ENCODE results near the gene RPS6KL1. TPM values are rescaled to one million over a fixed set of nuclear protein-coding genes. Genes with fewer than 3 reads are reported as not detected.
A peak's percentile ranks its signal among the peaks of the same experiment; 100 is the strongest.

RPS6KL1 gene
- total RNA-seq, 1 donor from 2014 or later, result 248 TPM

DNA sequence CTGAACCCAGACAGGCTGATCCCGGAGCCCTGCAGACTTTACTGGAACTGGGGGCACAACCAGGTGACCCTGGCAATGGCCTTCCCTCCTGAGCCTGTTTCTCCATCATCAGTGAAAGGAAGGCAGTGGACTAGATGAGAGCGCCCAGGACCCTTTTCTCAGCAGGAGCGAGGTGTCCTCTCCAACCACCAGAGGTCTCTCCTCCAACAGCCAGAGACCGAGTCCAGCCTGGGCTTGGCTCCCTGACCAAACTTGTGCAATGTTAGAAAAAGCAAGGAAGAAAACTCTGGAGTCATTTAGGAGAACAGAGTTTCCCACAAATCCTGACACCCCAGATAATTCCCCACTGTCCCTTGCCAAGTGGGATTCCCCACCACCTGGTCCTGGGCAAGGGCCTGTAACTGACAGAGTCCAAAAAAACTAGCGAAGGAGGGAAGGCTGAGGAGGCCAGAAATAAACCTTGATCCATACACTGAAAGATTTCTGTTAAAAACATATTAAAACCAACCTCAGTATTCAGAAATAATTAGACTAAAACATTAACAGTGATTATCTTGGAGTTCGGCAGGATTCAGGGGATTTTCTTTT, 9.0 kb downstream of the RPS6KL1 start:
- H3K4me3 Mint-ChIP-seq (ENCODE audit: unreplicated experiment), result no peak overlapping the region
- H3K27ac Mint-ChIP-seq (ENCODE audit: unreplicated experiment), result peak overlapping the region; percentile 46
- peaks cover 44% of the 10 kb centered on the region for H3K4me1 Mint-ChIP-seq (ENCODE audit: low read depth, unreplicated experiment)
- H3K27me3 Mint-ChIP-seq (ENCODE audit: unreplicated experiment), result peaks cover 17% of the 10 kb centered on the region
- H3K9me3 Mint-ChIP-seq (ENCODE audit: unreplicated experiment), result peaks cover 18% of the 10 kb centered on the region
- peak; percentile 34 for TF ChIP-seq CTCF (IDR thresholded peaks at IDR 0.05; ENCODE audit: partially characterized antibody, unreplicated experiment)
- peaks cover 1% of the 10 kb centered on the region for H3K36me3 Mint-ChIP-seq (ENCODE audit: unreplicated experiment)
- peak; percentile 64 for DNase-seq

DNA sequence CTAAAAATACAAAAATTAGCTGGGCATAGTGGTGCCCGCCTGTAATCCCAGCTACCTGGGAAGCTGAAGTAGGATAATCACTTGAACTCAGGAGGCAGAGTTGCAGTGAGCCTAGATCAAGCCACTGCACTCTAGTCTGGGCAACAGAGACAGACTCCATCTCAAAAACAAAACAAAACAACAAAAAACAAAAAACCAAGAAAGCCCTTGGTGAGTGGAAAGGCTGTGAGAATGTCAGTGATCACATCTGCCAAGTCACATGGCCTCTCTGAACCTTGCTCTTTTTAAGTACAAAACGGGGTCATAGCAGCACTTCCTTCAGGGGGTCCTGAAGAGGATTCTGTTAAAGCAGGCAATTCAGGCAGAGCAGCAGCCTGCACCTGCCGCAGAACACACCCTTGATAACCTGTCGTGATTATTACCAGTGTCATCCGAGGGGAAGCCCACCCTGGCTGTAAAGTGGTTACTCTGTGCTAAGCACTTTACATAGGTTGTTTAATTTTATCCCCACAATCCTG, 9.6 kb downstream of the RPS6KL1 start:
- Mint-ChIP-seq H3K4me1 (ENCODE audit: low read depth, unreplicated experiment) (peaks cover 49% of the 10 kb centered on the region), H3K27me3 (ENCODE audit: unreplicated experiment) (peaks cover 17% of the 10 kb centered on the region), H3K4me3 (ENCODE audit: unreplicated experiment) (no peak overlapping the region), H3K9me3 (ENCODE audit: unreplicated experiment) (peaks cover 18% of the 10 kb centered on the region), H3K27ac (ENCODE audit: unreplicated experiment) (no peak overlapping the region), H3K36me3 (ENCODE audit: unreplicated experiment) (no peaks in the 10 kb centered on the region)
- TF ChIP-seq CTCF (IDR thresholded peaks at IDR 0.05; ENCODE audit: partially characterized antibody, unreplicated experiment), result no peak
- no peak for DNase-seq

GRCh38 chr14:74912801-74913200, 10.3 kb downstream of the RPS6KL1 start:
- Mint-ChIP-seq H3K4me3 (ENCODE audit: unreplicated experiment) (no peak overlapping the region), H3K4me1 (ENCODE audit: low read depth, unreplicated experiment) (peaks cover 46% of the 10 kb centered on the region), H3K27me3 (ENCODE audit: unreplicated experiment) (peaks cover 17% of the 10 kb centered on the region), H3K36me3 (ENCODE audit: unreplicated experiment) (no peaks in the 10 kb centered on the region), H3K9me3 (ENCODE audit: unreplicated experiment) (peaks cover 18% of the 10 kb centered on the region), H3K27ac (ENCODE audit: unreplicated experiment) (no peak overlapping the region)
- DNase-seq, result no peak
- no peak for TF ChIP-seq CTCF (IDR thresholded peaks at IDR 0.05; ENCODE audit: partially characterized antibody, unreplicated experiment)

DNA sequence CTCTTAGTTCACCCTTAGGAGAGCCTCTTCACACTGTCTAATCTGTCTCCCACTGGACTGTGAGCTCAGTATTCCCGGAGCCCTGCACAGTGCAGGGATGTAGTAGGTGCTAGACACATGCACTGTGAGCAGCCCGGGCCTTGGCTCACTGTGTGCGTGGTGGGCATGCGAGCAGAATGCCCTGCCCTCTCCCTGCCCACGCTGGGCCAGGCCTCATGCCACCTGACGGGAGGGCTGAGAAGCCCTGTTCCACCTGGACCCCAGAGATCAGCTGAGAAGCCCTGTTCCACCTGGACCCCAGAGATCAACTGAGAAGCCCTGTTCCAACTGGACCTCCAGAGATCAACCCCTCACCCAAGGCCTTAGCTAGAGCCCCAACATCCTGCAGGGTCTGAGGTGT, 10.9 kb downstream of the RPS6KL1 start:
- H3K27me3 Mint-ChIP-seq (ENCODE audit: unreplicated experiment), result peaks cover 12% of the 10 kb centered on the region
- H3K36me3 Mint-ChIP-seq (ENCODE audit: unreplicated experiment), result no peaks in the 10 kb centered on the region
- no peak for TF ChIP-seq CTCF (IDR thresholded peaks at IDR 0.05; ENCODE audit: partially characterized antibody, unreplicated experiment)
- no peak for DNase-seq
- no peak overlapping the region for H3K27ac Mint-ChIP-seq (ENCODE audit: unreplicated experiment)
- peaks cover 13% of the 10 kb centered on the region for H3K9me3 Mint-ChIP-seq (ENCODE audit: unreplicated experiment)
- no peak overlapping the region for H3K4me3 Mint-ChIP-seq (ENCODE audit: unreplicated experiment)
- H3K4me1 Mint-ChIP-seq (ENCODE audit: low read depth, unreplicated experiment), result peaks cover 41% of the 10 kb centered on the region

- DNase-seq, result no peak
- Mint-ChIP-seq H3K9me3 (ENCODE audit: unreplicated experiment) (peaks cover 9% of the 10 kb centered on the region), H3K27ac (ENCODE audit: unreplicated experiment) (no peak overlapping the region), H3K27me3 (ENCODE audit: unreplicated experiment) (peaks cover 8% of the 10 kb centered on the region), H3K36me3 (ENCODE audit: unreplicated experiment) (no peaks in the 10 kb centered on the region), H3K4me1 (ENCODE audit: low read depth, unreplicated experiment) (peaks cover 36% of the 10 kb centered on the region), H3K4me3 (ENCODE audit: unreplicated experiment) (no peak overlapping the region)
- TF ChIP-seq CTCF (IDR thresholded peaks at IDR 0.05; ENCODE audit: partially characterized antibody, unreplicated experiment), result no peak
These were observed 11.4 kb downstream of the RPS6KL1 start for GRCh38 chr14:74911704-74912103.

Measured in glutamatergic neuron (in vitro differentiated cells).